Natural killer cell (primary cell): ENCODE results near the gene DPH3. TPM values are rescaled to one million over a fixed set of nuclear protein-coding genes. Genes with fewer than 3 reads are reported as not detected.
A peak's percentile ranks its signal among the peaks of the same experiment; 100 is the strongest.

ENCODE experiments used
- ATAC-seq, 3 donors: fragments of 150-1000 bp in 2 of 3; fragments of 200-7000 bp in 1 of 3; cut with Tn5 transposase; 1 replicate in 1 of 3; 2 replicates in 2 of 3; pipeline ENCODE4 v1.10.0; 2021; ENCODE audit warnings: mild to moderate bottlenecking in 2 of 3, moderate library complexity in 2 of 3
- DNase-seq, 2 donors: peaks; one replicate each; pipeline versions ENCODE4 v3.0.0 to v3.0.0-alpha.2; 2013 to 2021; ENCODE audit warnings: mixed read lengths in 1 of 2
- H3K27ac ChIP-seq: one replicate; pipeline ENCODE4 v1.5.1; 2013; ENCODE audit warnings: mild to moderate bottlenecking, low read length
- H3K27me3 ChIP-seq: one replicate; pipeline ENCODE4 v1.6.1; 2013; ENCODE audit warnings: low read length; ENCODE audit not compliant: control insufficient read depth, insufficient read depth
- H3K36me3 ChIP-seq: one replicate; pipeline ENCODE4 v1.6.1; 2013; ENCODE audit warnings: low read length; ENCODE audit not compliant: control insufficient read depth, insufficient read depth
- H3K4me1 ChIP-seq: one replicate; pipeline ENCODE4 v1.6.1; 2013; ENCODE audit warnings: low read length; ENCODE audit not compliant: control insufficient read depth, insufficient read depth
- H3K4me3 ChIP-seq: one replicate; pipeline ENCODE4 v1.5.1; 2013; ENCODE audit warnings: low read length
- H3K9me3 ChIP-seq: one replicate; pipeline ENCODE4 v1.6.1; 2013; ENCODE audit warnings: low read length; ENCODE audit not compliant: control insufficient read depth, insufficient read depth
- H3K27ac Mint-ChIP-seq, 2 donors: one replicate each; pipeline ENCODE4 v1.8.0; 2022; ENCODE audit warnings: mild to moderate bottlenecking in 2 of 2, mixed read lengths in 2 of 2, moderate library complexity in 1 of 2
- H3K27me3 Mint-ChIP-seq, 2 donors: one replicate each; pipeline ENCODE4 v1.8.0; 2022; ENCODE audit warnings: low read depth in 2 of 2, mixed read lengths in 2 of 2
- H3K36me3 Mint-ChIP-seq: one replicate; pipeline ENCODE4 v1.8.0; 2022; ENCODE audit warnings: mixed read lengths
- H3K4me1 Mint-ChIP-seq, 2 donors: one replicate each; pipeline ENCODE4 v1.8.0; 2022; ENCODE audit warnings: mixed read lengths in 2 of 2
- H3K4me3 Mint-ChIP-seq: one replicate; pipeline ENCODE4 v1.8.0; 2022; ENCODE audit warnings: mild to moderate bottlenecking, moderate library complexity, mixed read lengths
- H3K9me3 Mint-ChIP-seq, 2 donors: one replicate each; pipeline ENCODE4 v1.8.0; 2022; ENCODE audit warnings: mixed read lengths in 2 of 2
- CTCF ChIP-seq: fragments of 200-600 bp; IDR thresholded peaks from one replicate; pipeline ENCODE4 v1.8.0; 2022; ENCODE audit warnings: antibody characterized with exemption
- WGBS: methylation state at CpG from one replicate; pipeline ENCODE4 v1.1.7; 2013; ENCODE audit warnings: missing lambda C conversion rate; ENCODE audit not compliant: insufficient coverage; 5-methylcytosine and 5-hydroxymethylcytosine counted together
- intact Hi-C: fragments of 100-400 bp; cut with micrococcal nuclease; formaldehyde crosslinking; loops from one replicate; pipeline ENCODE4 v1.14.2; 2022
- total RNA-seq, 4 donors: library from RNA; stranded (reverse); fragments of 120-200 nt in 1 of 4; gene quantifications; one replicate each; pipeline versions ENCODE4 v1.2.3 to v1.2.4, GENCODE V29; 2013 to 2022

Gene DPH3
- total RNA-seq, 3 donors from 2014 or later (not counting 1 experiment from before 2014, with no cell fraction given): 20.4 to 27.3 (median 22.8) TPM

GRCh38 chr3:16247282-16248061 lies 17.3 kb downstream of the DPH3 start:
- H3K36me3 Mint-ChIP-seq: no peaks in the 10 kb centered on the region
- peak; percentile 89 for TF ChIP-seq CTCF
- DNase-seq (peak; percentile 64 to 91), ATAC-seq (peak; percentile 90 to 98 (median 97))
- Histone ChIP-seq H3K4me3 (no peak overlapping the region), H3K4me1 (peaks cover 5% of the 10 kb centered on the region), H3K27me3 (no peaks in the 10 kb centered on the region), H3K36me3 (no peaks in the 10 kb centered on the region), H3K27ac (no peak overlapping the region), H3K9me3 (no peaks in the 10 kb centered on the region)
- WGBS: 32% methylated on average over 17 of the region's 17 CpGs
- intact Hi-C loops: loop anchor here (1.0 to 5.0 kb wide), 4 partner anchors 199 to 1045 kb away; no protein-coding TSS in a partner anchor
- H3K27ac Mint-ChIP-seq: no peak overlapping the region
- no peaks in the 10 kb centered on the region for H3K9me3 Mint-ChIP-seq
- H3K27me3 Mint-ChIP-seq: no peaks in the 10 kb centered on the region
- H3K4me3 Mint-ChIP-seq: no peak overlapping the region
- peaks cover 0 to 11% of the 10 kb centered on the region in 2 donors for H3K4me1 Mint-ChIP-seq

- Mint-ChIP-seq H3K4me3 (no peak overlapping the region), H3K9me3 (no peaks in the 10 kb centered on the region), H3K27me3 (no peaks in the 10 kb centered on the region), H3K27ac (no peak overlapping the region), H3K4me1 (peaks cover 0 to 11% of the 10 kb centered on the region in 2 donors), H3K36me3 (no peaks in the 10 kb centered on the region)
- H3K9me3 ChIP-seq: no peaks in the 10 kb centered on the region
- intact Hi-C loops: loop anchor here (2.0 to 5.0 kb wide), 3 partner anchors 429 to 1043 kb away; no protein-coding TSS in a partner anchor
- H3K36me3 ChIP-seq: no peaks in the 10 kb centered on the region
- 97% methylated on average over 3 of the region's 3 CpGs for WGBS
- peaks cover 5% of the 10 kb centered on the region for H3K4me1 ChIP-seq
- H3K27me3 ChIP-seq: no peaks in the 10 kb centered on the region
- no peak overlapping the region for H3K4me3 ChIP-seq
- no peak for ATAC-seq
- TF ChIP-seq CTCF: no peak
- H3K27ac ChIP-seq: no peak overlapping the region
- no peak for DNase-seq
Measured at GRCh38 chr3:16245609-16246008, 19.1 kb downstream of the DPH3 start.

GRCh38 chr3:16243706-16244490 lies 20.8 kb downstream of the DPH3 start:
- Mint-ChIP-seq H3K27me3 (no peaks in the 10 kb centered on the region), H3K27ac (no peak overlapping the region), H3K9me3 (no peaks in the 10 kb centered on the region), H3K36me3 (no peaks in the 10 kb centered on the region), H3K4me3 (no peak overlapping the region), H3K4me1 (peaks cover 0 to 11% of the 10 kb centered on the region in 2 donors)
- intact Hi-C loops: no loop called here
- H3K4me3 ChIP-seq: no peak overlapping the region
- peaks cover 5% of the 10 kb centered on the region for H3K4me1 ChIP-seq
- H3K27me3 ChIP-seq: no peaks in the 10 kb centered on the region
- DNase-seq: no peak
- no peak overlapping the region for H3K27ac ChIP-seq
- TF ChIP-seq CTCF: no peak
- no peaks in the 10 kb centered on the region for H3K9me3 ChIP-seq
- H3K36me3 ChIP-seq: no peaks in the 10 kb centered on the region
- WGBS: 61% methylated on average over 8 of the region's 9 CpGs
- ATAC-seq: no peak
